ENCODE data around the gene APH1A.

GRCh38 chr1:150295476-150295875, 26.7 kb upstream of the APH1A start:
- TF ChIP-seq CTCF (conservative IDR thresholded peaks at IDR 0.05; ENCODE audit: low read depth, low read length) (no peak), EZH2 (IDR thresholded peaks at IDR 0.05; ENCODE audit: low read length, unreplicated experiment) (no peak), EZH2phosphoT487 (IDR thresholded peaks at IDR 0.05; ENCODE audit: borderline replicate concordance, low read length) (no peak)

Measured in PC-3 (cell line).